GM23338 (cell line): ENCODE results near the gene C4orf51. TPM values are rescaled to one million over a fixed set of nuclear protein-coding genes. Genes with fewer than 3 reads are reported as not detected.
"Not testable (repeated sequence)": the region's sequence is repeated elsewhere in the genome, so short reads cannot be mapped to it uniquely, and the experiment has no call there.

Experiments
- ATAC-seq: fragments of 200-7000 bp; cut with Tn5 transposase; 3 replicates; pipeline ENCODE4 v1.9.1; 2020
- DNase-seq: peaks from one replicate; pipeline ENCODE4 v3.0.0-alpha.2; 2015; ENCODE audit warnings: low spot score
- H2AFZ ChIP-seq: fragments of 200-600 bp; sonication (generic); 2 replicates; pipeline ENCODE4 v1.8.0; 2016; ENCODE audit warnings: antibody characterized with exemption, mild to moderate bottlenecking, moderate library complexity
- H3F3A ChIP-seq: fragments of 200-600 bp; sonication (generic); replicated peaks from 2 replicates; pipeline ENCODE4 v1.8.0; 2017; ENCODE audit warnings: antibody characterized with exemption, mixed run types, low read depth
- H3K27ac ChIP-seq: fragments of 200-600 bp; sonication (generic); 2 replicates; pipeline ENCODE4 v1.6.1; 2016; ENCODE audit warnings: low read depth
- H3K27me3 ChIP-seq: fragments of 200-600 bp; sonication (generic); 2 replicates; pipeline ENCODE4 v1.8.0; 2016; ENCODE audit warnings: mild to moderate bottlenecking, mixed run types, moderate library complexity; ENCODE audit not compliant: insufficient read depth
- H3K36me3 ChIP-seq: fragments of 200-600 bp; sonication (generic); 2 replicates; pipeline ENCODE4 v1.8.0; 2016; ENCODE audit warnings: mild to moderate bottlenecking; ENCODE audit not compliant: insufficient read depth
- H3K4me1 ChIP-seq: fragments of 200-600 bp; sonication (generic); 2 replicates; pipeline ENCODE4 v1.8.0; 2016; ENCODE audit warnings: mild to moderate bottlenecking, moderate library complexity; ENCODE audit not compliant: insufficient read depth
- H3K4me2 ChIP-seq: fragments of 200-600 bp; sonication (generic); 2 replicates; pipeline ENCODE4 v1.7.1; 2017; ENCODE audit warnings: mixed run types
- H3K4me3 ChIP-seq: fragments of 200-600 bp; sonication (generic); 2 replicates; pipeline ENCODE4 v1.6.1; 2016; ENCODE audit warnings: mixed run types
- H3K79me2 ChIP-seq: fragments of 200-600 bp; sonication (generic); replicated peaks from 2 replicates; pipeline ENCODE4 v1.8.0; 2017; ENCODE audit warnings: mild to moderate bottlenecking; ENCODE audit not compliant: insufficient read depth
- H3K9me2 ChIP-seq: fragments of 200-600 bp; sonication (generic); 2 replicates; pipeline ENCODE4 v1.8.0; 2017; ENCODE audit not compliant: insufficient read depth
- H4K20me1 ChIP-seq: fragments of 200-600 bp; sonication (generic); replicated peaks from 2 replicates; pipeline ENCODE4 v1.8.0; 2017; ENCODE audit warnings: mild to moderate bottlenecking; ENCODE audit not compliant: insufficient read depth
- H3K27ac Mint-ChIP-seq: 2 replicates; pipeline ENCODE4 v1.8.0; 2020; ENCODE audit warnings: inconsistent platforms, mild to moderate bottlenecking, moderate library complexity, mixed read lengths
- H3K27me3 Mint-ChIP-seq: 3 replicates; pipeline ENCODE4 v1.8.0; 2022; ENCODE audit warnings: low read depth, mild to moderate bottlenecking, moderate library complexity, mixed read lengths, inconsistent platforms; ENCODE audit not compliant: insufficient read depth, poor library complexity
- H3K36me3 Mint-ChIP-seq: 3 replicates; pipeline ENCODE4 v1.8.0; 2021; ENCODE audit warnings: low read depth, mild to moderate bottlenecking, inconsistent platforms, moderate library complexity, mixed read lengths
- H3K4me1 Mint-ChIP-seq: 3 replicates; pipeline ENCODE4 v1.8.0; 2020; ENCODE audit warnings: mild to moderate bottlenecking, inconsistent platforms, mixed read lengths
- H3K4me3 Mint-ChIP-seq: 3 replicates; pipeline ENCODE4 v1.8.0; 2021; ENCODE audit warnings: moderate library complexity, mild to moderate bottlenecking, inconsistent platforms, mixed read lengths
- H3K9me3 Mint-ChIP-seq: 3 replicates; pipeline ENCODE4 v1.8.0; 2020; ENCODE audit warnings: moderate library complexity, mild to moderate bottlenecking, inconsistent platforms, mixed read lengths
- CREB1 ChIP-seq: fragments of 250-450 bp; sonication (Bioruptor Pico); IDR thresholded peaks from 2 replicates; pipeline ENCODE4 v1.5.0; 2020; ENCODE audit warnings: low read depth, mild to moderate bottlenecking, moderate library complexity
- EZH2 ChIP-seq: fragments of 200-600 bp; sonication (generic); IDR thresholded peaks from one replicate; pipeline ENCODE4 v1.8.0; 2017; ENCODE audit warnings: antibody characterized with exemption, mild to moderate bottlenecking, low read depth; ENCODE audit not compliant: unreplicated experiment
- EZH2phosphoT487 ChIP-seq: fragments of 200-600 bp; sonication (generic); IDR thresholded peaks from one replicate; pipeline ENCODE4 v1.8.1; 2018; ENCODE audit warnings: antibody characterized with exemption; ENCODE audit not compliant: unreplicated experiment
- ZNF114 ChIP-seq: fragments of 250-450 bp; sonication (Bioruptor Pico); IDR thresholded peaks from 2 replicates; pipeline ENCODE4 v1.5.0; 2020; ENCODE audit warnings: mild to moderate bottlenecking, moderate library complexity
- ZNF462 ChIP-seq: fragments of 250-450 bp; sonication (Bioruptor Pico); IDR thresholded peaks from 2 replicates; pipeline ENCODE4 v1.5.0; 2020; ENCODE audit warnings: mild to moderate bottlenecking, moderate library complexity
- polyA plus RNA-seq: library from polyadenylated mRNA; unstranded; fragments of >200 nt; fragmentation: Nextera tagmentation; extraction: Ambion mirVana; gene quantifications from 2 replicates; pipeline ENCODE4 v1.2.1, GENCODE V29; 2016
- total RNA-seq: library from RNA; depleted of rRNA; stranded (reverse); fragments of >200 nt; shearing (Covaris generic); gene quantifications from 2 replicates; pipeline ENCODE4 v1.2.3, GENCODE V29; 2014
- TF ChIP-seq, protein P1 (sequence below): IDR thresholded peaks from one replicate; pipeline ENCODE4 v1.6.1; 2018; ENCODE audit warnings: antibody characterized with exemption; ENCODE audit not compliant: unreplicated experiment

Gene C4orf51
- total and polyA plus RNA-seq, 2 experiments from 2014 or later, result not detected

DNA sequence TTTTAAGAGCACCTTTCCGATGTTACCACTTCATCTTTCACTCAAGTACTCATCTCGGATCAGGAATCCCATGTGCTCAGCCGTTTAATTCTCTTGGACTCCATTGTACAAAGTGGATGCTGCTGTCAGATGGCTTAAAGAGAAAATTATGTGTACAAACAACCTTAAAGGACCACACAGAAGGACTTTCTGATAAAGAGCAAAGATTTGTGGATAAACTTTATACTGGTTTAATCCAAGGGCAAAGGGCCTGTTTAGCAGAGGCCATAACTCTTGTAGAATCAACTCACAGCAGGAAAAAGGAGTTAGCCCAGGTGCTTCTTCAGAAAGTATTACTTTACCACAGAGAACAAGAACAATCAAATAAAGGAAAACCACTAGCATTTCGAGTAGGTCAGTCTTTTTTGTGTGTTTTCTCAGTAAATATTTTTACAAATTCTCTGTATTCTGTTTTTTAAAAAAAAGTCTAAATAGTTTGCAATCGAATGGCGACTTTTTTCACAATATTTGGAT is 40.7 kb upstream of the C4orf51 start:
- Histone ChIP-seq H3K4me1 (peaks cover 33% of the 10 kb centered on the region; the same call in 1 of the 2 replicates), H3K79me2 (no peaks in the 10 kb centered on the region), H3F3A (no peaks in the 10 kb centered on the region; the same call in 1 of the 2 replicates), H3K9me2 (no peaks in the 10 kb centered on the region; the same call in 1 of the 2 replicates), H3K4me2 (no peak overlapping the region), H2AFZ (no peak overlapping the region), H3K4me3 (no peak overlapping the region), H3K27me3 (no peaks in the 10 kb centered on the region), H3K36me3 (no peaks in the 10 kb centered on the region), H4K20me1 (no peaks in the 10 kb centered on the region), H3K27ac (no peak overlapping the region)
- Mint-ChIP-seq H3K27ac (no peak overlapping the region), H3K9me3 (no peaks in the 10 kb centered on the region), H3K4me1 (peaks cover 32% of the 10 kb centered on the region), H3K36me3 (no peaks in the 10 kb centered on the region), H3K27me3 (peaks cover 2% of the 10 kb centered on the region), H3K4me3 (no peak overlapping the region)
- DNase-seq (no peak), ATAC-seq (no peak)
- no peak for TF ChIP-seq CREB1
- TF ChIP-seq EZH2, result no peak
- TF ChIP-seq, protein P1, sequence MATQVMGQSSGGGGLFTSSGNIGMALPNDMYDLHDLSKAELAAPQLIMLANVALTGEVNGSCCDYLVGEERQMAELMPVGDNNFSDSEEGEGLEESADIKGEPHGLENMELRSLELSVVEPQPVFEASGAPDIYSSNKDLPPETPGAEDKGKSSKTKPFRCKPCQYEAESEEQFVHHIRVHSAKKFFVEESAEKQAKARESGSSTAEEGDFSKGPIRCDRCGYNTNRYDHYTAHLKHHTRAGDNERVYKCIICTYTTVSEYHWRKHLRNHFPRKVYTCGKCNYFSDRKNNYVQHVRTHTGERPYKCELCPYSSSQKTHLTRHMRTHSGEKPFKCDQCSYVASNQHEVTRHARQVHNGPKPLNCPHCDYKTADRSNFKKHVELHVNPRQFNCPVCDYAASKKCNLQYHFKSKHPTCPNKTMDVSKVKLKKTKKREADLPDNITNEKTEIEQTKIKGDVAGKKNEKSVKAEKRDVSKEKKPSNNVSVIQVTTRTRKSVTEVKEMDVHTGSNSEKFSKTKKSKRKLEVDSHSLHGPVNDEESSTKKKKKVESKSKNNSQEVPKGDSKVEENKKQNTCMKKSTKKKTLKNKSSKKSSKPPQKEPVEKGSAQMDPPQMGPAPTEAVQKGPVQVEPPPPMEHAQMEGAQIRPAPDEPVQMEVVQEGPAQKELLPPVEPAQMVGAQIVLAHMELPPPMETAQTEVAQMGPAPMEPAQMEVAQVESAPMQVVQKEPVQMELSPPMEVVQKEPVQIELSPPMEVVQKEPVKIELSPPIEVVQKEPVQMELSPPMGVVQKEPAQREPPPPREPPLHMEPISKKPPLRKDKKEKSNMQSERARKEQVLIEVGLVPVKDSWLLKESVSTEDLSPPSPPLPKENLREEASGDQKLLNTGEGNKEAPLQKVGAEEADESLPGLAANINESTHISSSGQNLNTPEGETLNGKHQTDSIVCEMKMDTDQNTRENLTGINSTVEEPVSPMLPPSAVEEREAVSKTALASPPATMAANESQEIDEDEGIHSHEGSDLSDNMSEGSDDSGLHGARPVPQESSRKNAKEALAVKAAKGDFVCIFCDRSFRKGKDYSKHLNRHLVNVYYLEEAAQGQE, result no peak
- no peak for TF ChIP-seq ZNF114 (CRISPR knock-in tag)
- no peak for TF ChIP-seq EZH2phosphoT487

DNA sequence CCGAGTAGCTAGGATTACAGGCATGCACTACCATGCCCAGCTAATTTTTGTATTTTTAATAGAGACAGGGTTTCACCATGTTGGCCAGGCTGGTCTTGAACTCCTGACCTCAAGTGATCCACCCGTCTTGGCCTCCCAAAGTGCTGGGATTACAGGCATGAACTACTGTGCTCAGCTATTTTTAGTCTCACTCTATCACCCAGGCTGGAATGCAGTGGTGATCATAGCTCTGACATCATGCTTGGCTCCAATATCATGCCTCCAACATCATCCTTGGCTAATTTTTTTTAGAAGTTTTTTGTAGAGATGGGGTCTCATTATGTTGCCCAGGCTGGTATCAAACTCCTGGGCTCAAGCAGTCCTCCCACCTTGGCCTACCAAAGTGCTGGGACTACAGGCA is 39.7 kb upstream of the C4orf51 start:
- H3K27ac ChIP-seq, DNase-seq, H3K27ac Mint-ChIP-seq, H3K4me3 ChIP-seq, H3K36me3 Mint-ChIP-seq, ATAC-seq, H4K20me1 ChIP-seq, H3F3A ChIP-seq, H2AFZ ChIP-seq, H3K4me2 ChIP-seq, H3K36me3 ChIP-seq, H3K27me3 ChIP-seq, H3K9me2 ChIP-seq, H3K27me3 Mint-ChIP-seq, H3K4me3 Mint-ChIP-seq, H3K79me2 ChIP-seq, H3K9me3 Mint-ChIP-seq: not testable (repeated sequence)
- peaks cover 31% of the 10 kb centered on the region; the same call in 1 of the 2 replicates for H3K4me1 ChIP-seq
- peaks cover 31% of the 10 kb centered on the region for H3K4me1 Mint-ChIP-seq

DNA sequence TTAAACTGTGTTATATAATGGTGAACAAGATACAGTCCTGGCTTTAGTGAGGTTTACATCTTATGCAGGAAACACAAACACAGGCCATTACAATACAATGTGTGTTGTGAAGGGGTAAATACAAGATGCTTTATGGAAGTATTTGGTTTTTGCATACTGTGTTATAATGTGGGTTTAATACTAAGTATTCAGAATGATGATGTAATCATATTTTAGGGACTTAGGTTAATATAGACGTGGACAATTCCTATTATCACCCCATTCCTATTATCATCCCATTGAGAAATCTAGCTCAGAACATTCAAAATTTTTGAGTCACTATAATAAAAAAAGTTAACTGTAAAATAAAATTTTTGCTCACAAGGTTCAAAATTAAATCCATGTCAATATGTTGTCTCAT is 36.7 kb upstream of the C4orf51 start:
- H3F3A ChIP-seq, result no peaks in the 10 kb centered on the region
- H3K4me1 Mint-ChIP-seq, result peaks cover 19% of the 10 kb centered on the region
- H2AFZ ChIP-seq, result no peak overlapping the region
- no peaks in the 10 kb centered on the region for H3K36me3 Mint-ChIP-seq
- no peak for DNase-seq
- H3K27ac Mint-ChIP-seq, result no peak overlapping the region
- no peak for ATAC-seq
- peaks cover 2% of the 10 kb centered on the region for H3K27me3 Mint-ChIP-seq
- H3K4me1 ChIP-seq, result peaks cover 17% of the 10 kb centered on the region; the same call in 1 of the 2 replicates
- H3K9me3 Mint-ChIP-seq, result no peaks in the 10 kb centered on the region
- no peaks in the 10 kb centered on the region for H3K36me3 ChIP-seq
- no peaks in the 10 kb centered on the region for H3K27me3 ChIP-seq
- H4K20me1 ChIP-seq, result no peaks in the 10 kb centered on the region
- no peak overlapping the region for H3K4me3 Mint-ChIP-seq
- no peaks in the 10 kb centered on the region for H3K79me2 ChIP-seq
- H3K4me3 ChIP-seq, result no peak overlapping the region
- no peak overlapping the region for H3K27ac ChIP-seq
- H3K4me2 ChIP-seq, result no peak overlapping the region
- H3K9me2 ChIP-seq, result no peaks in the 10 kb centered on the region
- no peak for TF ChIP-seq ZNF462
